Stimulated activated CD4-positive, alpha-beta T cell treated with anti-CD3 and anti-CD28 coated beads, Interleukin-2, amount 100 ng/mL, for 4 hours (primary cell): Measurements from ENCODE around the gene ITCH.
"Not testable (repeated sequence)": the region's sequence is repeated elsewhere in the genome, so short reads cannot be mapped to it uniquely, and the experiment has no call there.

ENCODE experiments used
- DNase-seq: peaks from one replicate; pipeline ENCODE4 v3.0.0-alpha.2; 2020; ENCODE audit warnings: low read depth

ITCH gene

DNA sequence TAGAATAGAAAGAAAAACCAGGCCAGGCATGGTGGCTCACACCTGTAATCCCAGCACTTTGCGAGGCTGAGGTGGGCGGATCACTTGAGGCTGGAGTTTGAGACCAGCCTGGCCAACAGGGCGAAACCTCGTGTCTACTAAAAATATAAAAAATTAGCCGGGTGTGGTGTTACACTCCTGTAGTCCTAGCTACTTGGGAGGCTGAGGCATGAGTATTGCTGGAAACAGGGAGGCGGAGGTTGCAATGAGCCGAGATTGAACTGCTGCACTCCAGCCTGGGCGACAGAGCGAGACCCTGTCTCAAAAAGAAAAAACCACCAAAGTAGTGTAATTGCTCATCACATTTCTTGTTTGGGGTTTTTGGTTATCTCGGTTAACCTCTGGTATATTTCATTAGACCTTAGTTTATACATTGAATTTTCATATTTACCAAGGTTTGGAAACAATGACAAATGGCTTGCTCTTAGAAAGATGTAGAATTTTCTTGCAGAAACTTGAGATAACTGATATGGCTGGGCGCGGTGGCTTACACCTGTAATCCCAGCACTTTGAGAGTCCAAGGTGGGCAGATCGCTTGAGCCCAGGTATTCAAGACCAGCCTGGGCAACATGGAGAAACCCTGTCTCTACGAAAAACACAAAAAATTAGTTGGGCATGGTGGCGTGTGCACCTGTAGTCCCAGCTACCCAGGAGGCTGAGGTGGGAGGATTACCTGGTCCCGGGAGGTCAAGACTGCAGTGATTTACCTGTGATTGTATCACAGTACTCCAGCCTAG is 14.2 kb downstream of the ITCH start:
- no peak for DNase-seq

- DNase-seq, result no peak
Observed at GRCh38 chr20:34382174-34382573, 19.1 kb downstream of the ITCH start.

DNA sequence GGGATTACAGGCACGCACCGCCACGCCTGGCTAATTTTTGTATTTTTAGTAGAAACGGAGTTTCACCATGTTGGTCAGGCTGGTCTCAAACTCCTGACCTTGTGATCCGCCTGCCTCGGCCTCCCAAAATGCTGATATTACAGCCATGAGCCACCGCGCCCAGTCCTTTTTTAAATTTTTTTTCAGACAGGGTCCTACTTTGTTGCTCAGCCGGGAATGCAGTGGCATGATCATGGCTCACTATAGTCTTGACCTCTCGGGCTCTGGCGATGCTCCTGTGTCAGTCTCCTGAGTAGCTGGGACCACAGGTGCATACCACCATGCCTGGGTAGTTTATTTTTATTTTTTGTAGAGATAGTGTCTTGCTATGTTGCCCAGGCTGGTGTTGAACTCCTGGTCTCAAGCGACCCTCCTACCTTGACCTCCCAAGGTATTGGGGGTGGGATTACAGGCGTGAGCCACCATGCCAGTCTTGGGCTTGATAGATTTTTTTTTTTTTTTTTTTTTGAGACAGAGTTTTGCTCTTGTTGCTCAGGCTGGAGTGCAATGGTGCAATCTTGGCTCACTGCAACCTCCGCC is 19.9 kb downstream of the ITCH start:
- not testable (repeated sequence) for DNase-seq

GRCh38 chr20:34385464-34385863 is 22.4 kb downstream of the ITCH start:
- no peak for DNase-seq

- no peak for DNase-seq
Observed at GRCh38 chr20:34388000-34388399, 24.9 kb downstream of the ITCH start.

- no peak for DNase-seq
Observed at GRCh38 chr20:34388678-34389077, 25.6 kb downstream of the ITCH start.

DNA sequence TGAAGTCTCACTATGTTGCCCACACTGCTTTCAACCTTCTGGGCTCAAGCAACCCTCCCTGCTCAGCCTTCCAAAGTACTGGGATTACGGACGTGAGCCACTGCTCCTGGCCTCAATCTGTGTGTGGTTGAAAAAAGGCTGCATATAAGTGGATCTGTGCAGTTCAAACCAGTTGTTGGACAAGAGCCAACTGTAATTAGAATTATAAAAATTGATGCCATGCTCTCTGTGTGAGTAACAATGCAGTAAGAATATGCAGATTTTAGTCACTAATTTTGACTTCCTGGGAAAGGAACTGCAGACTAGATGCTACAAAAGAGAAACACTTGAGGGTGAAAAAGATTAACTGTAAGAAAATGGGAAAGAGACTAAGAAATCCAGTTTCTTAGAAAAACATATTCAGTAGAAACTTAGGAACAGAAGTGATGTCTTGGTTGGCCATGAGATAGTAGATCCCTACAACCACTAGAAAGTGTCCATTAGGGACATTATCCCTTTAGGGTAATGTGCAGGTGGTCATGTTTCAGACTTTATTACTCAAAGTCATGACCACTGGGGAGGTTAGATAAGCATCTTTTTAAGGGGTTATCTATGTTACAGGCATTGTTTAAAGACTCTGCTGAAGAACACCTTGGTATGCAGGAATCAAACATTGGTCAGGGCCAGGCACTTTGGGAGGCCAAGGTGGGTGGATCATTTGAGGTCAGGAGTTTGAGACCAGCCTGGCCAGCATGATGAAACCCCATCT is 26.3 kb downstream of the ITCH start:
- no peak for DNase-seq

DNA sequence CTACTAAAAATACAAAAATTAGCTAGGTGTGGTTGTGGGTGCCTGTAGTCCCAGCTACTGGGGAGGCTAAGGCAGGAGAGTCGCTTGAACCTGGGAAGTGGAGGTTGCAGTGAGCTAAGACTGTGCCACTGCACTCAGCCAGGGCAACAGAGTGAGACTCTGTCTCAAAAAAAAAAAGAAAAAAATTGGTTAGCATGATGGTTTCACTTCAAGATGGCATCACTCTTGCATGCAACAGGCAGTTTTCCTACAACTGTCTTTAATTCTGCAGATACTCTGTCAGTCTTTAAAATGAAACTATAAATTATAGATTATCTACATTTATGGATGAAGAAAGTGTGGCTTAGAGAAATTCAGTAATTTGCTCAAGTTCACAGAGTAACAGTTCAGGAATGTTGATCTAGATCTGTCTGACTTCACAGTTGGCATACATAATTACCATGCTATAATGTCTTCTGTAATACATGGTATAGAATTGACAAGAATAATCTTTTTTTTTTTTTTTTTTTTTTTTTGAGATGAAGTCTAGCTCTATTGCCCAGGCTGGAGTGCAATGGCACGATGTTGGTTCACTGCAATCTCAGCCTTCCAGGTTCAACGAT is 27.0 kb downstream of the ITCH start:
- no peak for DNase-seq

- DNase-seq, result no peak
Observed at GRCh38 chr20:34396408-34396807, 33.3 kb downstream of the ITCH start.

DNA sequence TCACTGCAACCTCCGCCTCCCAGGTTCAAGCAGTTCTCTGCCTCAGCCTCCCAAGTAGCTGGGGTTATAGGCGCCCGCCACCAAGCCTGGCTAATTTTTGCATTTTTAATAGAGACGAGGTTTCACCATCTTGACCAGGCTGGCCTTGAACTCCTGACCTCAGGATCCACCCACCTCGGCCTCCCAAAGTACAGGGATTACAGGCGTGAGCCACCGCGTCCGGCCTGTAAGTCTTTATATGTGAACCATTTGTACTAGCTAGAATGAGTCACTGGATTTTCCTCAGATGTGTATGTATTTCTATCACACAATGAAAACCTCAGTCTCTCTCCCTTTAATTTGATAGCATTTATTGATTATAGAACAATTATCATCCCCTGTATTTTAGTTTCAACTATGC is 34.0 kb downstream of the ITCH start:
- no peak for DNase-seq

- not testable (repeated sequence) for DNase-seq
Observed at GRCh38 chr20:34400776-34401175, 37.7 kb downstream of the ITCH start.

- DNase-seq, result no peak
Observed at GRCh38 chr20:34401741-34402455, 38.8 kb downstream of the ITCH start.

GRCh38 chr20:34402461-34402860 is 39.4 kb downstream of the ITCH start:
- no peak for DNase-seq

DNA sequence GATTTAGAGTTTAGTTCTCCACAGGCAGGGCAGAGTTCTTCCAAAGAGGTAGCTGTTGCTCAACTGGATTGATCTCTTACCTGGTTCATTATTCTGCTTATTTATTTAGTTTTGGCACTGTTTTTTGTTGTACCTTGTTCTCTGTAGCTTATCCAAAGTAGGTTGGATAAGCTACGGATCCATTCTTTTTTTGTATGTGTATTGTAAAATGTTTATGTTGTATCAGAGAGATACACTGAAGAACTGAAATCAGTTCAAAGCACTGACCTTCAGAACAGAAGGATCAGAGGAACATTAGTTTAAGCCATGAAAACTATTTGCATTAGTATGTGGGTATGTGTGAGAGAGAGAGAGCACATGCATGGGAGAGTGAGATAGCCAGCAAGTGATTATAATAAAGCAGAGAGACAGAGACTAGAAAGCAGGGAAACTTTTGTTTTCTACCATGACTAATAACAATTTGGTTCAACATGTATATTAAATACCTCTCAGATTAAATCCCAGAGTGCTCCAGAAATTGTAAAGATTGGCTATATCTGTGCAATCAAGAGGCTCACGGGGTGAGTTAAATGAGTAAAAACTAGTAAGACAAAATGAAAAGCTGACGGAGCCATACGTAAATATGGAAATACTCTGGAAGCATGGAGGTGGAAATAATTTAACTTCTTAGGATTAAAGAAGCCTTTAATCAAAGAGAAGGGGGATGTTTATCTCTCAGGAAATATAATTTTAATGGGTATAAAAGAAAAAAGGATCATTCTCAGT is 40.2 kb downstream of the ITCH start:
- DNase-seq, result no peak

GRCh38 chr20:34403908-34404307 is 40.8 kb downstream of the ITCH start:
- no peak for DNase-seq

GRCh38 chr20:34404803-34405202 is 41.7 kb downstream of the ITCH start:
- no peak for DNase-seq

- DNase-seq, result not testable (repeated sequence)
Observed at GRCh38 chr20:34405247-34405651, 42.2 kb downstream of the ITCH start.

GRCh38 chr20:34405942-34406341 is 42.9 kb downstream of the ITCH start:
- DNase-seq, result not testable (repeated sequence)

DNA sequence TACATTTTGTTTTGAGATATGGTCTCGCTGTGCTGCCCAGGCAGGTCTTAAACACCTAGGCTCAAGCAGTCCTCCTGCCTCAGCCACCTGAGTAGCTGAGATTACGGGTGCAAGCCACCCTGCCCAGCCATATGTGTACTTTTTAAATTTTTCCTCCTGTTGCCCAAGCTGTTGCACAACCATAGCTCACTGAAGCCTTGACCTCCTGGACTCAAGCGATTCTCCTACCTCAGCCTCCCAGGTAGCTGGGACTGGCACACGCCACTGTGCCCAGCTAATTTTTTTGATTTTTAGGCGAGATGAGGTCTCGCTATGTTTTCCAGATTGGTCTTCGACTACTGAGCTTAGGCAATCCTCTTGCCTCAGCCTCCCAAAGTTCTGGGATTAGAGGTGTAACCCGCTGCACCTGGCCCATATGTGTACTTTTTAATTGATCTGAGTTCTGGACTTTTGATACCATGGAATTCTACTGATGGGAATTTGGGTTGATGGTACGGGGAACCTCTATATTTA is 44.9 kb downstream of the ITCH start:
- no peak for DNase-seq

DNA sequence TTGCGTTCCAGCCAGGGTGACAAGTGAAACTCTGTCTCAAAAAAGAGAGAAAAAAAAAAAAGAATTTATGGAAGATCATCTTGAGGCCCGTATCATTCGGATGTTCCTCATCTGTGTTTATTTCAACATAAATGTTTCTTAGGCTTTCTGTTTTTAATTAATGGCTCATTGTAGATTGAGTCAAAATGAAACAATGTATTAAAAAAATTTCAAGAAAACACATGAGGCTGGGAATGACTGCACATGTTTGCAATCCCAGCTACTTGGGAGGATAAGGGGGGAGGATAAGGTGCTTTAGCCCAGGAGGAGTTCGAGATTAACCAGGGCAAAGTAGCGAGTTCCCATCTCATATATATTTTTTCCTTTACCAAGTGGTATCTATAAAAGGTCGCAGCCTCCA is 47.3 kb downstream of the ITCH start:
- no peak for DNase-seq

- no peak for DNase-seq
Observed at GRCh38 chr20:34412453-34412852, 49.4 kb downstream of the ITCH start.
